HG03025 (cell line): ENCODE measurements around the gene CXADR.
"Not testable (repeated sequence)": the region's sequence is repeated elsewhere in the genome, so short reads cannot be mapped to it uniquely, and the experiment has no call there.

Experiments used
- ATAC-seq: cut with Tn5 transposase; IDR thresholded peaks from one replicate; pipeline ENCODE4 v1.9.1; 2021; ENCODE audit warnings: mild to moderate bottlenecking, moderate library complexity; ENCODE audit not compliant: unreplicated experiment, low FRiP score

CXADR gene

DNA sequence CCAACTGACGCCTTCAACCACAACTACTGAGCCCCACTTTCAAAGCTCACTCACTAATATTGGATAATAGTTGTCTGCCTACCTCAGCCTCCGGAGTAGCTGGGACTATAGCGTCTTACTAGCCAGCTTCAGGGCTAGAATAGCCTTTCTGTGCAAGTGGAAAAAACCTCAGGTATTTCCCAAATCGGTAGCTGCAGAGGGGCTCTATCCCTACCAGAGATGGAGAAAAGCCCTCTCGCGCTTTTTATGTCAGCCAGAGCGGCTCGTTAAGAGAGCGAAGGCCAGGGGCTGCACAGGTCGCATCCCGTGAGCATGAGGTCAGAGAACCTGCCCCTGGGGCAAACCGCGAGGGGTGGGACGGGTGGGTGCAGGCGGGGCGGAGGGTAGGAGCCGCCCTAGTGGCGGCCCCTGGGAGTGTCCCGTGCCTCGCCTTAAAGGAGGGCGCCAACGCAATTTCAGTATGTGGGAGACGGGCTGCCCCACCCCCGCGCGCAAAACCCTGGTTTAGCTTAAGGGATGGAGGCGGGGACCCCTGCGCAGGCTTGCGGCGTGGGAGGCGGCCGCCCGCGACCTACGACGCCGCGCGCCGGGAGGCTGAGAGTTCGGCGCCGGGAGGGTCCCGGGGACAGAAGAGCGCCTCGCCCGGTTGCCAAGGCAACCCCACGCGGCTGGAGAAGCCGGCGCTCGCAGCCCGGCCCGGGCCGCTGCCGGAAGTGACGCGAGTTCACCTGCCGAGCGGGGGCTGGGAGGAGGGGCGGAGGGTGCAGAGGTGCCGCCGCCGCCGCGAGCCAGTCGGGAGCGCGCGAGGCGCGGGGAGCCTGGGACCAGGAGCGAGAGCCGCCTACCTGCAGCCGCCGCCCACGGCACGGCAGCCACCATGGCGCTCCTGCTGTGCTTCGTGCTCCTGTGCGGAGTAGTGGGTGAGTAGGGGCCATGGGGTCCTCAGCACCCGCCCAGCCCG, at the start of gene CXADR:
TSS of gene CXADR (plus strand) at position 791 of the 961 bp plus-strand sequence. CDS start at position 878, 87 bp downstream.
- peak; percentile 79 for ATAC-seq

DNA sequence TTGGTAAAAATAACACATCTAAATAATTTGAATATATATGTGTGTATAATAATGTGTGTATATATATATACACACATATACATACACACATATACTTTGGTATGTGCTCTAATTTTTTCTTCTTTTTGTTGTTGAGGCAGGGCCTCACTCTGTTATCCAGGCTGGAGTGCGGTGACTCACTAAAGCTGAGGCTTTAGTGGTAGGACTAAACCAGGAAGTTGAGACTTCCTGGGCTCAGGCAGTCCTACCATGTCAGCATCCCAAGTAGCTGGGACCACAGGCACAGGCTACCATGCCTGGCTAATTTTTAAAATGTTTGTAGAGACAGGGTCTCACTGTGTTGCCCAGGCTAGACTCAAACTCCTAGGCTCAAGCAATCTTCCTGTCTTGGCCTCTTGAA, 46.7 kb upstream of the CXADR start:
- ATAC-seq: no peak

DNA sequence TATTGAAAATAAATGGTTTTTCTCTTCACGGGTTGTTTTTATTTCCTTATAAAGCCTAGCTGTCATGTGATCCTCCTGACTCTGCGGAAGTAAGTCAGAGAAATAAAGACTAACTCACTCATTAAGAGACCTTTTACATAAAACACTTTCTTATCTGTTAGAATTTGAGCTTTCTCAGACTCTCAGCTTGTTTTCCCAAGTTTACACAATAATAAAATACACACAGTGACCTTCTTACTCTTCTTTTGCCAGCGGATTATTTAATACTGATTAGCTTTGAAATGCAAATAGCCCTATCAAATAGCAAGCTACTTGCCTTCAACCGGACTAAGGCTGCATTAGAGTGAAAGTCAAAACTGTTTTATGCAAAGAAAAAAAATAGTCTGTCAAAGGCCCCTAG, 45.5 kb upstream of the CXADR start:
- ATAC-seq: no peak

- ATAC-seq: no peak
These were observed 45.0 kb upstream of the CXADR start for GRCh38 chr21:17467829-17468228.

GRCh38 chr21:17468698-17469097, 44.1 kb upstream of the CXADR start:
- ATAC-seq: no peak

GRCh38 chr21:17469727-17470126, 43.1 kb upstream of the CXADR start:
- no peak for ATAC-seq

DNA sequence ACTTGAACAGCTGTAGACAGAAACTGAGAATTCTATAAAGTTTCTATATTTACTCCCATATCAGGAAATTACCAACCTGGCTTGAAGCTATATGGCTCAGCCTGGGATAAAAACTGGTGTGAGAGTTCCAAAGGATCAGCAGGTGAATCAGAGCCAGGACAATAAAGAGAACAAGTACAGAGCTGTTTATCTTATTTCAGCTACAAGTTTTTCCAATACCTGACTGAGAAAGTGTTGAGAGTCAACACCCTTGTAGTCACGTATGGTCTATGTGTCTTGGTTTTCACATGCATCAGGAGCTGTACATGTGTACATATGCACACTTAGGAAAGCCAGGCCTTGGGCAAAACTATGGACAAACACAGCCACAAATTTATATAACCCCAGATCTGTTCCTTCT, 40.7 kb upstream of the CXADR start:
- ATAC-seq: no peak

DNA sequence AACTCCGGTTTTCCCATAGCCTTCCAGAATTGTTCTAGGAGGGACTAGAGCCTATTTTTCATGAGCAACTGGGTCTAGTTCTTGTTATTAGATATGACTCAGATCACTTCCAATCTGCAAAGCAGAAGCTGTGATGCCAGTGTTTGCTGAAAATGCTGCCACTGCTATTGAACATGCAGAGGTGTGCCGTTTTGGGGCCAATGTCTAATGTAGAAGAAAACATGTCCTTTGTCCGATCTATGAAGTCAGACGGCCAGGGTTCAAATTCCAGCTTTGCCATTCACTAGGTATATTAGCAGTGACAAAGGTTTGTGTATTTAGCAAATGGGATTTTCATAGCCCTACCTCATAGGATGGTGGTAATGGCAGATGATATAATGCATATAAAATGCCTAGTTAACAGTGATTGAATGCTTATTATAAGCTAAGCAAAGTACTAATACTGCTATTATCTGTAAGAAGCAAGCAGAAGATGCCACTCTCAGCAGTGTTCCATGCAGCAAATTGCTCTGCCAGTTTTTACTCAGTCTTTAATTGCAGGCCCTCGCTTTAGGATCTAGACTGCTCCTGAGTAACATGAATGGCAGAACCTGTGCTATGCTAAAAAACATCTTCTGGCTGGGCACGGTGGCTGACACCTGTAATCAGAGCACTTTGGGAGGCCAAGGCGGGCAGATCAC, 40.1 kb upstream of the CXADR start:
- ATAC-seq: no peak

DNA sequence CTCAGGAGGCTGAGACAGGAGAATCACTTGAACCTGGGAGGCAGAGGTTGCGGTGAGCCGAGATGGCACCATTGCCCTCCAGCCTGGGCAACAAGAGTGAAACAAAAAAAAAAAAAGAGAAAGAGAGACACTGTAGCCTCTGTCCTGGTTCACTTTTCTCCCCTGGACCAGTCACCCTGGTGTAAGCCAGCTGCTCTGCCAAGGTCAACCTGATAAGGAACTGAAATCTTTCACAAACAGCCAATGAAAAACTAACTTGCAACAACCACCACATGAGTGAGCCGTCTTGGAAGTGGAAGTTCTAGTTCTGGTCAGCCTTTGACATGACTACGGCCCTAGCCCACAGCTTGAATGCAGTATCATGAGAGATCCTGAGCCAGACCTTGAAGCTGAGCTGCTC, 36.8 kb upstream of the CXADR start:
- ATAC-seq: no peak

DNA sequence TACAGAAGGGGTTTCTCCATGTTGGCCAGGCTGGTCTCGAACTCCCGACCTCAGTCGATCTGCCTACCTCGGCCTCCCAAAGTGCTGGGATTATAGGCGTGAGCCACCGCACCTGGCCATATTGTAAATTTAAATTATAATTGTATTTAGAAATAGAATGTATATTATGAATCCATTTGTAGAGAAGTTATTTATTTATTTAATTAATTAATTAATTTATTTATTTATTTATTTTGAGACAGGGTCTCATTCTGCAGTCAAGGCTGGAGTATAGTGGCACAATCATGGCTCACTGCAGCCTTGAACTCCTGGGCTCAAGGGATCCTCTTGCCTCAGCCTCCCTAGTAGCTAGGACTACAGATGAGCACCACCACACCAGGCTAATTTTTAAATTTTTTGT, 34.7 kb upstream of the CXADR start:
- not testable (repeated sequence) for ATAC-seq

- ATAC-seq: no peak
These were observed 33.2 kb upstream of the CXADR start for GRCh38 chr21:17479606-17480005.

- ATAC-seq: no peak
These were observed 29.9 kb upstream of the CXADR start for GRCh38 chr21:17482928-17483327.

DNA sequence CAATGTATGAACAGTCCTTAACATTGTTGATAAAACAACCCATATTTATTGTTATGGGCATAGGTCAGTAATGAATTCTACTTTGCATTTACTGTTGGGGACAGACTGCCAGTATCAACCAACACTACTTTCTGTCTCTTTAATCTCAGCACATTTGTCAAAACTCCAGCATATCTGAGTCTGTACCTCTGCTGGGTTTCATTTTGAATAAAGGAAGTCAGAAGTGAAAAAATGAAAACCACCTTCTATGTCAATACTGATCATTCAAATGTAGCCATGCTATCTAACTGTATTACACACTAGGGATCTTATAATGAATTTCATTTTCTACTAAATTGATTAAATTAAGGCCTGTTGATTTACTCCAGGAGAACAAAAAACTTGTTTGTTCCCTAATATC, 24.2 kb upstream of the CXADR start:
- ATAC-seq: no peak

GRCh38 chr21:17489565-17489964, 23.3 kb upstream of the CXADR start:
- ATAC-seq: not testable (repeated sequence)

DNA sequence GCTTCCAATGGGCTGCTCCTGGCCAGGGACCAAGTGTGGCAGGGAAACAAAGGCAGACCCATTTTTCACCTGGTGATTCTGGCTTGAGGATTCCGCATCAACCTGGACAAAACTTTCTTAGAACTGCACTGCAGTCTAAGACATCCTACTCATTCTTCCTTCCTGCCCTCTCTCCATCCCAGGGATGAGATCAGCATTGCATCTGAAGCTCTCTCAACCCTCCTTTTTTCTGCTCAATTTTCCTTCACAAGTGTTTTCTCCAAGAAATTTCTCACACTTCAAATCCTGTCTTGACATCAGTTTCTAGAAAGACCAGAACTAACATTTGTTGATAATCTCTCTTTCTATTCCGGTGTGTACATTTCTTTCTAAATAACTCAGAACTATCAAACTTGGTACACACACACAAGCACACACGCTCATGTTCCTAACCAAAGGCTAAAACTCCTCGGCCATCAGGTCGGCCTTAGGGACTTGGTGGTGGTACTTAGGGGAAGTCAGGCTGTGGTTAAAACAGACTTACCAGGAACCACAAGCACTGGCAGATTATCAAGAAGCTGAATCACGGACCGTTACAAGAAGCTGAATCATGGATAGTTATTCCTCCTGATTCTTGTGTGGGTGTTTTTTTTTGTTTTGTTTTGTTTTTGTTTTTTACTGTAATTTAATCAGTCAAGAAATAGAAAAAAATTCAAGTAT, 21.0 kb upstream of the CXADR start:
- ATAC-seq: no peak

- no peak for ATAC-seq
These were observed 20.3 kb upstream of the CXADR start for GRCh38 chr21:17492415-17493168.

DNA sequence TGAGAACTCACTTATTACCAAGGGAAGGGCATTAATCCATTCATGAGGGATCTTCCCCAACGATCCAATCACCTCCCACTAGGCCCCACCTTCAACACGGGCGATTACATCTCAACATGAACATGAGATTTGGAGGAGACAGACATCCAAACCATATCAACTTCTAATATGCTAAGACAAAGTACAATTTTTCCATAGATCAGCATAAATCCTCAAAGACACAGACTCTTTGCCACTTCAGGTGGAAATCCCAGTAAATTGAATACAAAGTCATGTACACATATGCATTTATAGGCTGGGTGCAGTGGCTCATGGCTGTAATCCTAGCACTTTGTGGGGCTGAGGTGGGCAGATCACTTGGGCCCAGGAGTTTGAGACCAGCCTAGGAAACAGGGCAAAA, 18.8 kb upstream of the CXADR start:
- no peak for ATAC-seq

- ATAC-seq: no peak
These were observed 17.2 kb upstream of the CXADR start for GRCh38 chr21:17495680-17496079.

DNA sequence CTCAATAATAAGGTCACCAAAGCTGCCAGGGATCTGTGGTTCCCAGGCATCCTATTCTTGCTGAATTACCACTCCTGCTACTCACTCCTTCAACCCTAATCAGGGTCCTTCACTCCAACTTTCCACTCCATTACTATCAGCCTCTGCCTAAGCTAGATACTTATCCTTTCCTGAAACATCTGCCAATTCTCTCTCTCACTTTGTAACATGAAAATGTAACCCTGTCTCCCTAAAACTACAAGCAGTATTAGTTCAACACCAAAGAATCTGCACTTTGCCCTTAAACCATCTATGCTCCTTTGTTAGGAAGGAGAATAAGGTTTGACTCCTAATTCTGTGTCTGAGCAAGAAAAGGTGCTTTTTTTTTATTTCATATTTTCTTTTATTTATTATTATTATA, 15.5 kb upstream of the CXADR start:
- ATAC-seq: no peak

DNA sequence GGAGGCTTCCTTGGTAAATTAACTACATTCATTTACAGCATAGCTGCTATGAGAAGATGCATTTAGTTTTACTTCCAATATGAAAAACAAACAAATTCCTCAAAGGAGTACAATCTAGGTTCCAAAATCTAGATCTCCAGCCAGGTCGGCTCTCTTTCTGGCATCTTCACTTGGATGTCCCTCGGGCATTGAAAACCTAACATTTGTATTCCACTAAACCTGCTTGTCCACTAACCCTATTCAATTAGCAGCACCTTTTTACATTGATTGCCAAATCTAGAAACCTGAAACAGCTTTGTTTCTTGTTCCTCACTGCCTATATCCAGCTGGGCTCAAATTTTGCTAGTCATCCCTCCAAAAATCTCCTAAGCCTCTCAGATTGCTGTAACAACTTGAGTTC, 14.3 kb upstream of the CXADR start:
- no peak for ATAC-seq
